ENCODE data around the gene EOMES. TPM values are rescaled to one million over a fixed set of nuclear protein-coding genes. Genes with fewer than 3 reads are reported as not detected.
A peak's percentile ranks its signal among the peaks of the same experiment; 100 is the strongest.

The EOMES gene
- total RNA-seq, 1 donor from 2014 or later, result not detected

DNA sequence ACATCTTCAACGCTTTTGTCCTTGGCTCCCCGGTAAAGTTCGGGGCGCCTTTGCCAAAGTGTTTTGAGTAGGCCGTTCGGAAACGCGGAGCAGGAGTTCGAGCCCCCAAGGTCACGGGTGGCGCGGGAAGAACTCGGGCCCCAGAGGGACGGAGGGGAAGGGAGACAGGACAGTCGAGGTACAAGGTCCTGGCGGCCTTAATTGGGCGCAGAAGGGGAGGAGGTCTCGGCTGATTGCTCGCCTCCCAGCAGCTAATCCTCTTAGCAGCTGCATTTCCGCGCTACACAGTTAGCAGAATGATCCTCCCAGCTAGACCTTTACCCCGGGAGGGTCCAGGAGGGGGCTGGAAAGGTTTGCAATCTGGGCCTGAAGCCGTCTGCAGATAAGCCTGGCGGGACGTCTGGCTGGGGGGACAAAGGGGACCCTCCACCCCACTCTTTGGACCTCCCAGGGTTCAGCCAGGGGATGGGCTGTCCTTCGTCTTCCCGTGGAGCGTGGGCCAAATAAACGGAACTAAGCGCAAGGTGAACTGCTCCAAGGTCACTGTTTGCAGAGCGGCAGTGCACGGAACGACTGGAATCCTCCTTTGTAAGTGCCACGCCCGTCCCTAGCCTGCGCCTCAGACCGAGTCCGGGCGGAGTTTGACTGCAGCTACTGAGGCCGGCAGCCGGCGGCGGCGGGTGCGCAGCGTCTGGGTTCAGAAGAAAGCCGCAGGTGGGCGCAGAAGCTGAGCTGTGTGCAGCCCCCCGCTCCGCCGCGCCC is 7.2 kb downstream of the EOMES start:
- peak overlapping the region; percentile 96 for H3K4me3 Mint-ChIP-seq
- no peak for DNase-seq (ENCODE audit: extremely low spot score, unreplicated experiment)
- H3K9me3 Mint-ChIP-seq, result peaks cover 5% of the 10 kb centered on the region
- H3K27me3 Mint-ChIP-seq, result peaks cover 94% of the 10 kb centered on the region
- H3K4me1 Mint-ChIP-seq (ENCODE audit: unreplicated experiment), result peaks cover 26% of the 10 kb centered on the region
- no peaks in the 10 kb centered on the region for H3K36me3 Mint-ChIP-seq
- TF ChIP-seq, protein P1, sequence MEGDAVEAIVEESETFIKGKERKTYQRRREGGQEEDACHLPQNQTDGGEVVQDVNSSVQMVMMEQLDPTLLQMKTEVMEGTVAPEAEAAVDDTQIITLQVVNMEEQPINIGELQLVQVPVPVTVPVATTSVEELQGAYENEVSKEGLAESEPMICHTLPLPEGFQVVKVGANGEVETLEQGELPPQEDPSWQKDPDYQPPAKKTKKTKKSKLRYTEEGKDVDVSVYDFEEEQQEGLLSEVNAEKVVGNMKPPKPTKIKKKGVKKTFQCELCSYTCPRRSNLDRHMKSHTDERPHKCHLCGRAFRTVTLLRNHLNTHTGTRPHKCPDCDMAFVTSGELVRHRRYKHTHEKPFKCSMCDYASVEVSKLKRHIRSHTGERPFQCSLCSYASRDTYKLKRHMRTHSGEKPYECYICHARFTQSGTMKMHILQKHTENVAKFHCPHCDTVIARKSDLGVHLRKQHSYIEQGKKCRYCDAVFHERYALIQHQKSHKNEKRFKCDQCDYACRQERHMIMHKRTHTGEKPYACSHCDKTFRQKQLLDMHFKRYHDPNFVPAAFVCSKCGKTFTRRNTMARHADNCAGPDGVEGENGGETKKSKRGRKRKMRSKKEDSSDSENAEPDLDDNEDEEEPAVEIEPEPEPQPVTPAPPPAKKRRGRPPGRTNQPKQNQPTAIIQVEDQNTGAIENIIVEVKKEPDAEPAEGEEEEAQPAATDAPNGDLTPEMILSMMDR (conservative IDR thresholded peaks at IDR 0.05), result no peak
- no peak overlapping the region for H3K27ac Mint-ChIP-seq

DNA sequence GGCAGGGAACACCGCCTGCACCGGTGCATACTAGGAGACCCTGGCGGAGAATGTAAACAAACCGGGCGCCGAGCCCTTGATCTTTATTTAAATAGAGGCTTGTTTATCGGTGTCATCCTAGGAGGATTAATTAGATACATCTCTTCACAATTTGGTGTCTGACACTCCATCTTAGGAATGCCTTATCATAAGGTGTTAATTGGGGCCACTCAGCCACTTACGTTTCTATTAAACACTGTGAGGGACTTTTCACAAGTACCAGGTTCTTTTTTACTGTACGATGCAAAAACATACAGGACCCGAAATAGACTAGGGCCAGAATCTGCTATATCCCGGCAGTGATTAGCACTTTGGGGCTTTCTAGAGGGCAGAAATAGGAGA is 8.0 kb downstream of the EOMES start:
- Mint-ChIP-seq H3K4me3 (peak overlapping the region; percentile 96), H3K4me1 (ENCODE audit: unreplicated experiment) (peaks cover 26% of the 10 kb centered on the region), H3K36me3 (no peaks in the 10 kb centered on the region), H3K27ac (no peak overlapping the region), H3K27me3 (peaks cover 90% of the 10 kb centered on the region), H3K9me3 (peaks cover 5% of the 10 kb centered on the region)
- TF ChIP-seq, protein P1 (conservative IDR thresholded peaks at IDR 0.05), result no peak
- no peak for DNase-seq (ENCODE audit: extremely low spot score, unreplicated experiment)

DNA sequence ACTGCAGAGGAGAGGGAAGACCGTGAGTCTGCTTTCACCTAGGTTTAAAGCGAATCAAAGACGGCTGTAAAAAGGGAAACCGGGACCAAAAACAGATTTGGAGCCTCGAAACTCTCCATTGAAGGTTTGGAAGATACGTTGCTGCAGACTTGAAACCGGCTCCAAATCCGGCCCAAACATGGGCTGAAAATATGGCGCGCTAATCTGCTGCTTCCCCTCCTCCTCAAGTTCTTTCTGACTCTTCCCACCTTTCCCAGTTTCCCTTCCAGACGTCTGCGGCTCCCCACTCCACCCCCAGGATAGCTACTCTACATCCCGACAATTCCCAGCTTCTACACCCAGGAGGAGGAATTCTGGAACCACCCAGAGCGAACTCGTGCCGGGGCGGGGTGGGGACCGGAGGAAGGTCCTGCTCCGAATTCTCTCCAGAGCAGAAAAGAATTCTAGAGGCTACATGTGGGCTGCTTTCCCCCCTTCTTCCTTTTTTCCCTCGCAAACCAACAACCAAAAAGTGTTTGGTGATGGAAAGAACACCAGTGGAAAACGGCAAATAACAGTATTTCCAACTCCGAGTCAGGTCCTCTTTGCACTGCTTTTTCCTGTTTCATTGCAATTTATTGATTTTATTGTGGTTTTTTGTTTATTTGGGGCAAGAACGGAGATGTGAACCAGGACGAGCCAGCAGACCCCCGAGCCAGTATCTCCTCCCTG is 8.5 kb downstream of the EOMES start:
- Mint-ChIP-seq H3K27me3 (peaks cover 89% of the 10 kb centered on the region), H3K27ac (no peak overlapping the region), H3K4me3 (peak overlapping the region; percentile 96), H3K36me3 (no peaks in the 10 kb centered on the region), H3K4me1 (ENCODE audit: unreplicated experiment) (peaks cover 26% of the 10 kb centered on the region), H3K9me3 (peaks cover 4% of the 10 kb centered on the region)
- no peak for DNase-seq (ENCODE audit: extremely low spot score, unreplicated experiment)
- TF ChIP-seq, protein P1 (conservative IDR thresholded peaks at IDR 0.05), result no peak

DNA sequence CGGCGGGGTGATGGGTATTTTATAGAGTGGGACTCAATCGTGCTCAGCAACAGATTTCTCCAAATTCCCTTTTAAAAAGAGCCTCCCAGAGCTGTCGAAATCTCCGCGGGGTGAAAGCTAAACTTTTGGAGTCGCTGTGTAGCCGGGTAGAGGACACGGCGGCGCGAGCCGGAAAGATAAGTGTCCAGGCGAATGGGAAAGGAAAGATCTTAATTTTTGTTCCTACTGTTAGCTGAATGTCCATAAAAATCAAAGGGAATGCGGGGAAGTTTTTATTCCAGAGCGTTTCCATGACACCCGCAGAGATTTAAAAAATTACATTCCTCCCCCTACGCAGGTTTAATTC is 9.1 kb downstream of the EOMES start:
- Mint-ChIP-seq H3K27me3 (peaks cover 89% of the 10 kb centered on the region), H3K36me3 (no peaks in the 10 kb centered on the region), H3K4me1 (ENCODE audit: unreplicated experiment) (peaks cover 26% of the 10 kb centered on the region), H3K9me3 (no peaks in the 10 kb centered on the region), H3K4me3 (peak overlapping the region; percentile 96), H3K27ac (no peak overlapping the region)
- DNase-seq (ENCODE audit: extremely low spot score, unreplicated experiment), result no peak
- TF ChIP-seq, protein P1 (conservative IDR thresholded peaks at IDR 0.05), result no peak

DNA sequence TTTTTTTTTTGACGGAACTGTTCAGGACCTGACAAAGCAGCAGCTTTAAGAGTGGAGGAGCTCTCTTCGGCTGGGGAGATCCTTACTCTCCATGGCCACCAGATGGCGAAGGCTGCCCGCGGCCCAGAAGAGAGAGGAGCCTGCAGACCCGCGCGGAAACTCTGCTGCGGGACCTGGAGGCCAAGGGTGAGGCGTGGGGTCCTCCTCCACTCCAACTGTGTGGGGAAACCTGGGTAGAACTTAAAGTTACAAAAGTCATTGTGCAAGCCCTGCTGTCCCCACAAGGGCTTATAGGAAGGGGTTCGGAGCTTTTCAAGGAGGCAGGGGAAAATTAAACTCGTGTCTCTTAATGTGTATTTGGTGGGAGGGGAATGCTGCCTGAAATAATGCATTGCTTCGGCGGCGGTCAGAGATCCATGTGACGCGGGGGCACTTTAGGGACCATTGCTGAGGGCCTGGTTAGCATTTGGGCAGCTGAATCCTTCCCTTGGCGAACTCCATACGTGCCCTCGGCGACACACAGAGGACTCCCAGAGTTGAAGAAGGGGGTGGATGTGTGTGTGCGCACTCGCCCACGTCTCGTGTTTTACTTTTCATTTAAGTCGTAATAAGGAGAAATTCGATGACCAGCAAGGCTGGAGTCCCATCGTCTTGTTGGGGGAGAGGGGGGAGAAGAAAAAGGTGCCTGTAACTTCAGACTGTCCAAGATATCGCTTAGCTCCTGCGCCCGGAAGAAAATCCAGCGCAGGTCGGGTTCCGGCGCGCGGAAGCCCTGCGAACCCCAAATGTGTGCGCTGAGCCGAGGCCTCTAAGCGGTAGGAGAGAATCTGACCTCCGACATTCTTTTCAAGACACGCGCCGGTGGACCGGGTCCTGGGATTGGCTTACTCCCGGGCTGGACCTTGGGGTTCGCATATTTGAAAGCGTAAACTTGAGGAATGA is 9.7 kb downstream of the EOMES start:
- Mint-ChIP-seq H3K4me1 (ENCODE audit: unreplicated experiment) (peaks cover 26% of the 10 kb centered on the region), H3K27ac (peak overlapping the region; percentile 68)
- DNase-seq (ENCODE audit: extremely low spot score, unreplicated experiment), result peak; percentile 80

More for the DNA sequence above, 9.7 kb downstream of the EOMES start:
- peaks cover 84% of the 10 kb centered on the region for H3K27me3 Mint-ChIP-seq
- peak overlapping the region; percentile 96 for H3K4me3 Mint-ChIP-seq
- H3K36me3 Mint-ChIP-seq, result no peaks in the 10 kb centered on the region
- TF ChIP-seq, protein P1 (conservative IDR thresholded peaks at IDR 0.05), result peak; percentile 90
- H3K9me3 Mint-ChIP-seq, result no peaks in the 10 kb centered on the region

Measured in type B pancreatic cell (in vitro differentiated cells).